ENCODE data around the gene PLXNA1.

The PLXNA1 gene

GRCh38 chr3:126983276-126983652 lies 349 bp downstream of the PLXNA1 start:
- TF ChIP-seq, protein P1, sequence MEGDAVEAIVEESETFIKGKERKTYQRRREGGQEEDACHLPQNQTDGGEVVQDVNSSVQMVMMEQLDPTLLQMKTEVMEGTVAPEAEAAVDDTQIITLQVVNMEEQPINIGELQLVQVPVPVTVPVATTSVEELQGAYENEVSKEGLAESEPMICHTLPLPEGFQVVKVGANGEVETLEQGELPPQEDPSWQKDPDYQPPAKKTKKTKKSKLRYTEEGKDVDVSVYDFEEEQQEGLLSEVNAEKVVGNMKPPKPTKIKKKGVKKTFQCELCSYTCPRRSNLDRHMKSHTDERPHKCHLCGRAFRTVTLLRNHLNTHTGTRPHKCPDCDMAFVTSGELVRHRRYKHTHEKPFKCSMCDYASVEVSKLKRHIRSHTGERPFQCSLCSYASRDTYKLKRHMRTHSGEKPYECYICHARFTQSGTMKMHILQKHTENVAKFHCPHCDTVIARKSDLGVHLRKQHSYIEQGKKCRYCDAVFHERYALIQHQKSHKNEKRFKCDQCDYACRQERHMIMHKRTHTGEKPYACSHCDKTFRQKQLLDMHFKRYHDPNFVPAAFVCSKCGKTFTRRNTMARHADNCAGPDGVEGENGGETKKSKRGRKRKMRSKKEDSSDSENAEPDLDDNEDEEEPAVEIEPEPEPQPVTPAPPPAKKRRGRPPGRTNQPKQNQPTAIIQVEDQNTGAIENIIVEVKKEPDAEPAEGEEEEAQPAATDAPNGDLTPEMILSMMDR (conservative IDR thresholded peaks at IDR 0.05; ENCODE audit: low read depth, low read length): no peak
- DNase-seq (ENCODE audit: low read depth): no peak
- peak overlapping the region; percentile 62 for H3K4me3 ChIP-seq (ENCODE audit: low read length)

- peak overlapping the region; percentile 62 for H3K4me3 ChIP-seq (ENCODE audit: low read length)
- DNase-seq (ENCODE audit: low read depth): no peak
- TF ChIP-seq, protein P1 (conservative IDR thresholded peaks at IDR 0.05; ENCODE audit: low read depth, low read length): no peak
These were observed 907 bp downstream of the PLXNA1 start for GRCh38 chr3:126983653-126984390.

DNA sequence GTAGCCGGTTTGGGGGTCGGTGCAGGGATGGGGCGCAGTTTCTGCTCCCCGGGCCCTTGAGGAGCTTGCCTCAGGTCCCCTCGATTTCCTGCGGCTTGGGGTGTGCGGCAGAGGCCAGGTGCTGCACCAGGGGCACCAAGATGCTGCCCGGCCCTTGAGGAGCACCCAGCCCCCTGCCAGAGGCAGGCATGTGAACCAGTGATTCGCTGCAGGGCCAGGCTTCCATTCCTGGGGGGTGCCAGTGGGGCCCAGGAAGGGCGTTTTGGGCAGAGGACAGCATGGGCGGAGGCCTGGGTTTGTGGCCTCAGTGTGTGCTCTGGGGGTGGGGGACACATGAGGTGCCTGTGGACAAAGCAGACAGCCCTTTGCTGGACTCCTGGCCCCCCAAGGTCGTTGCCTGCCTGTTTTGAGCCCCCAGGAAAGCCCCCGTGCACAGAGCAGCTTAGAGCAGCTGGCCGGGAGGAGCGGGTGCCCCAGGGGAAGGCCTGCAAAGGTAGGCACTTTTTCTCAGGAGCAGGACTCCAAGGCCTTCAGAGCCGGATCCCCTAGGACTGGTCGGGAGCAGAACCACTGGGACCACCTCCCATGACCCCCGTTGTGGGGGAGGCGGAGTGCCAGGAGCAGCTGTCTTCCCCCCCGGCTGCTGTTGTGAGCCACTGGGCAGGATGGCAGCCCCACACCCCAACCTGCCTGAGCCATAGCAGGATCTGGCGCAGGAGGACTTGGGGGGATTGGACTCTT lies 1.6 kb downstream of the PLXNA1 start:
- peak overlapping the region; percentile 62 for H3K4me3 ChIP-seq (ENCODE audit: low read length)
- TF ChIP-seq, protein P1 (conservative IDR thresholded peaks at IDR 0.05; ENCODE audit: low read depth, low read length): no peak
- no peak for DNase-seq (ENCODE audit: low read depth)

GRCh38 chr3:126985132-126985985 lies 2.4 kb downstream of the PLXNA1 start:
- TF ChIP-seq, protein P1 (conservative IDR thresholded peaks at IDR 0.05; ENCODE audit: low read depth, low read length): peak; percentile 19
- no peak overlapping the region for H3K4me3 ChIP-seq (ENCODE audit: low read length)
- no peak for DNase-seq (ENCODE audit: low read depth)

DNA sequence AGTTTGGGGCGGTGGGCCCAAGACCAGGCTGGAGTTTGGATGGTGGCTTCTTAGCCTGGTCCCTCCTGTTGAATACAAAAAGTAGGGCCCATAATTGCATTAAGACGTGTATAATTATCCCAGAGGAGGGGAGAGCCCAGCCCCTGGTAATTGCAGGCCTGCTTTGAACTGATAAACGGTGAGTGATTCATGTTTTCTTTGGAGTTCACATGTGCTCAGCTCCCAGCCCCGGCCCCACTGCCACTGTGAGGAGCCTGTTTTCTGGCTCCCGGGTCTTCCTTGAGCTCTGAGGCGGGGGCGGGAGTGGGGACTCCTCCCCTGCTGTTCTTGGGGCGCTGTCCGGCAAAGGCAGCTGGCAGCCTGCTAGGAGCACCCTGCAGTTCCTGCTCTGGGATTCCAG lies 3.1 kb downstream of the PLXNA1 start:
- TF ChIP-seq, protein P1 (conservative IDR thresholded peaks at IDR 0.05; ENCODE audit: low read depth, low read length): no peak

DNA sequence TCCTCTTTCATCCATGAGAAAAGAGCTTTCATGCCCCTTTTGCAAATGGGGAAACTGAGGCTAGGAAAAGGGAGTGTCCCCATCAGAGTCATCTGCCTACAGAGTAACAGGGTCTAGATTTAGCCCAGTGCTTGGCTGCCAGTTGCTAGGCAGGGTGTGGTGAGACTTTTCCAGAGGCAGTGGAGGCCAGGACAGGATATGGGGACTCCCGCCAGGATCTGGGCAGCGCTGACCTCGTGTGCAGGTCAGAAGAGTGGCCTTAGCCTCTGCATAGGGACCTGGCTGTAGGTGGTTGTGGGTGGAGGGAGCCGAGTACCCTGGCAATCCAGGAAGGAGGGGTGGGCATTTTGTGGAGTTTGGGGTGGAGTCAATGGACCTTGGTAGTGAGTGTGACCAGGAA lies 4.2 kb downstream of the PLXNA1 start:
- DNase-seq (ENCODE audit: low read depth): no peak
- TF ChIP-seq, protein P1 (conservative IDR thresholded peaks at IDR 0.05; ENCODE audit: low read depth, low read length): no peak
- H3K4me3 ChIP-seq (ENCODE audit: low read length): no peak overlapping the region

More for the DNA sequence above, 3.1 kb downstream of the PLXNA1 start:
- no peak for DNase-seq (ENCODE audit: low read depth)
- H3K4me3 ChIP-seq (ENCODE audit: low read length): no peak overlapping the region

Data from retinal pigment epithelial cell (primary cell).